GM08714 (cell line): ENCODE measurements around the gene NOTUM.

Source experiments
- H3K4me3 ChIP-seq: fragments of 200-500 bp; sonication (Bioruptor generic); 2 replicates; pipeline ENCODE4 v1.5.1; 2014; ENCODE audit warnings: mild to moderate bottlenecking, low read length, inconsistent platforms
- ZNF274 ChIP-seq: IDR thresholded peaks from 2 replicates; pipeline ENCODE4 v1.6.1; 2012; ENCODE audit warnings: mild to moderate bottlenecking, low read depth, low read length

Gene NOTUM

GRCh38 chr17:81961087-81961511 lies at the start of gene NOTUM:
NOTUM (minus strand) TSS chr17:81961187; CDS start chr17:81960909, 278 bp downstream.
- no peak within 1 kb of the TSS; the same call in 1 of the 2 replicates for H3K4me3 ChIP-seq

GRCh38 chr17:82009413-82009812 lies 48.4 kb upstream of the NOTUM start:
- no peak for TF ChIP-seq ZNF274
- H3K4me3 ChIP-seq = no peak overlapping the region

More at GRCh38 chr17:81961087-81961511, at the start of gene NOTUM:
- TF ChIP-seq ZNF274 = no peak

- H3K4me3 ChIP-seq = no peak overlapping the region
- TF ChIP-seq ZNF274 = no peak
These were observed 48.0 kb upstream of the NOTUM start for GRCh38 chr17:82008941-82009405.

- TF ChIP-seq ZNF274 = no peak
- no peak overlapping the region for H3K4me3 ChIP-seq
These were observed 47.4 kb upstream of the NOTUM start for GRCh38 chr17:82008258-82008940.

GRCh38 chr17:82007495-82008257 lies 46.7 kb upstream of the NOTUM start:
- H3K4me3 ChIP-seq = no peak overlapping the region
- no peak for TF ChIP-seq ZNF274

GRCh38 chr17:82007228-82007494 lies 46.2 kb upstream of the NOTUM start:
- TF ChIP-seq ZNF274 = no peak
- H3K4me3 ChIP-seq = no peak overlapping the region

GRCh38 chr17:82006468-82007227 lies 45.7 kb upstream of the NOTUM start:
- no peak overlapping the region for H3K4me3 ChIP-seq
- TF ChIP-seq ZNF274 = no peak

- no peak overlapping the region for H3K4me3 ChIP-seq
- TF ChIP-seq ZNF274 = no peak
These were observed 44.8 kb upstream of the NOTUM start for GRCh38 chr17:82005701-82006348.

- H3K4me3 ChIP-seq = no peak overlapping the region
- no peak for TF ChIP-seq ZNF274
These were observed 43.8 kb upstream of the NOTUM start for GRCh38 chr17:82004517-82005455.

GRCh38 chr17:82003411-82004381 lies 42.7 kb upstream of the NOTUM start:
- no peak overlapping the region for H3K4me3 ChIP-seq
- TF ChIP-seq ZNF274 = no peak

GRCh38 chr17:82001571-82002056 lies 40.6 kb upstream of the NOTUM start:
- no peak for TF ChIP-seq ZNF274
- H3K4me3 ChIP-seq = no peak overlapping the region
